Cortex of kidney (tissue), 1 donor: Measurements from ENCODE around the gene BIN1.
"Not testable (repeated sequence)": the region's sequence is repeated elsewhere in the genome, so short reads cannot be mapped to it uniquely, and the experiment has no call there.

ENCODE experiments used
- DNase-seq: peaks from one replicate; lab custom pipeline; 2025; lab: John Stamatoyannopoulos, UW

Gene BIN1

GRCh38 chr2:127134235-127134634 lies 27.3 kb upstream of the BIN1 start:
- DNase-seq: no peak

- no peak for DNase-seq
These were observed 26.8 kb upstream of the BIN1 start for GRCh38 chr2:127133793-127134192.

- DNase-seq: no peak
These were observed 23.5 kb upstream of the BIN1 start for GRCh38 chr2:127130421-127130820.

- DNase-seq: no peak
These were observed 23.0 kb upstream of the BIN1 start for GRCh38 chr2:127129937-127130336.

GRCh38 chr2:127128445-127128904 lies 21.5 kb upstream of the BIN1 start:
- DNase-seq: no peak

- DNase-seq: no peak
These were observed 18.9 kb upstream of the BIN1 start for GRCh38 chr2:127125821-127126220.

- no peak for DNase-seq
These were observed 17.5 kb upstream of the BIN1 start for GRCh38 chr2:127124426-127124825.

GRCh38 chr2:127122361-127123027 lies 15.5 kb upstream of the BIN1 start:
- no peak for DNase-seq

GRCh38 chr2:127121776-127122176 lies 14.8 kb upstream of the BIN1 start:
- no peak for DNase-seq

GRCh38 chr2:127121353-127121752 lies 14.4 kb upstream of the BIN1 start:
- DNase-seq: no peak

GRCh38 chr2:127120408-127120807 lies 13.5 kb upstream of the BIN1 start:
- not testable (repeated sequence) for DNase-seq

GRCh38 chr2:127118467-127118866 lies 11.5 kb upstream of the BIN1 start:
- no peak for DNase-seq

GRCh38 chr2:127118038-127118437 lies 11.1 kb upstream of the BIN1 start:
- DNase-seq: no peak

GRCh38 chr2:127117603-127118002 lies 10.6 kb upstream of the BIN1 start:
- no peak for DNase-seq

- DNase-seq: no peak
These were observed 8.7 kb upstream of the BIN1 start for GRCh38 chr2:127115471-127116199.

GRCh38 chr2:127110985-127111384 lies 4.0 kb upstream of the BIN1 start:
- DNase-seq: no peak

GRCh38 chr2:127108090-127108523 lies 1.2 kb upstream of the BIN1 start:
- no peak for DNase-seq

GRCh38 chr2:127107622-127107999 lies 657 bp upstream of the BIN1 start:
- no peak for DNase-seq

- no peak for DNase-seq
These were observed 430 bp downstream of the BIN1 start for GRCh38 chr2:127106457-127106990.

- DNase-seq: no peak
These were observed 1.1 kb downstream of the BIN1 start for GRCh38 chr2:127105656-127106456.

GRCh38 chr2:127104881-127105655 lies 1.9 kb downstream of the BIN1 start:
- DNase-seq: no peak
